GM12878 (cell line): ENCODE results near the gene UBE2QL1. TPM values are rescaled to one million over a fixed set of nuclear protein-coding genes. Genes with fewer than 3 reads are reported as not detected.

Source experiments
- ASH2L ChIP-seq: fragments of 300-600, 200-600 bp; sonication (generic); IDR thresholded peaks from 2 replicates; pipeline ENCODE4 v1.6.1; 2017; ENCODE audit warnings: low read depth, mild to moderate bottlenecking, borderline replicate concordance
- BACH1 ChIP-seq: fragments of 450-650 bp; IDR thresholded peaks from 2 replicates; pipeline ENCODE4 v1.6.1; 2017; ENCODE audit warnings: mild to moderate bottlenecking, borderline replicate concordance
- BRCA1 ChIP-seq: IDR thresholded peaks from 2 replicates; pipeline ENCODE4 v1.6.1; 2011; ENCODE audit warnings: low read depth, low read length, improper control_type of control experiment
- CBX3 ChIP-seq: fragments of 200-600 bp; sonication (generic); IDR thresholded peaks from 2 replicates; pipeline ENCODE4 v1.6.1; 2016; ENCODE audit warnings: low read depth, borderline replicate concordance
- CEBPB ChIP-seq, 2 experiments: fragments of 150-350 bp in 1 of 2; IDR thresholded peaks; 2 replicates each; pipeline ENCODE4 v1.6.1; 2012 to 2014; ENCODE audit warnings: low read depth in 2 of 2, low read length in 2 of 2, borderline replicate concordance in 1 of 2, inconsistent platforms in 1 of 2
- CREM ChIP-seq: IDR thresholded peaks from 2 replicates; pipeline ENCODE4 v1.6.1; 2014; ENCODE audit warnings: antibody characterized with exemption, low read depth
- FOXM1 ChIP-seq: IDR thresholded peaks from 2 replicates; pipeline ENCODE4 v1.6.1; 2012; ENCODE audit warnings: low read depth, mild to moderate bottlenecking, inconsistent platforms, low read length, moderate library complexity
- GATAD2B ChIP-seq: fragments of 450-650 bp; conservative IDR thresholded peaks from 2 replicates; pipeline ENCODE4 v1.6.1; 2017; ENCODE audit warnings: low read depth, mild to moderate bottlenecking, moderate library complexity
- IRF4 ChIP-seq: IDR thresholded peaks from 2 replicates; pipeline ENCODE4 v1.6.1; 2011; ENCODE audit warnings: low read depth, low read length
- JUNB ChIP-seq: IDR thresholded peaks from 2 replicates; pipeline ENCODE4 v1.6.1; 2016; ENCODE audit warnings: antibody characterized with exemption, mild to moderate bottlenecking
- KAT2A ChIP-seq: conservative IDR thresholded peaks from 2 replicates; pipeline ENCODE4 v1.6.1; 2011; ENCODE audit warnings: low read depth, low read length; ENCODE audit not compliant: control insufficient read depth
- KDM1A ChIP-seq: fragments of 200-600 bp; sonication (generic); IDR thresholded peaks from 2 replicates; pipeline ENCODE4 v1.6.1; 2016; ENCODE audit warnings: borderline replicate concordance
- MEF2B ChIP-seq: fragments of 450-650 bp; IDR thresholded peaks from 2 replicates; pipeline ENCODE4 v1.6.1; 2018; ENCODE audit warnings: mild to moderate bottlenecking, moderate library complexity; ENCODE audit not compliant: partially characterized antibody, poor library complexity, severe bottlenecking
- MTA2 ChIP-seq: fragments of 450-650 bp; IDR thresholded peaks from 2 replicates; pipeline ENCODE4 v1.6.1; 2016; ENCODE audit warnings: low read depth, mild to moderate bottlenecking, moderate library complexity
- MXI1 ChIP-seq: fragments of 150-350 bp; IDR thresholded peaks from 2 replicates; pipeline ENCODE4 v1.6.1; 2011; ENCODE audit warnings: low read depth, mild to moderate bottlenecking, inconsistent platforms, low read length, improper control_type of control experiment
- NFYB ChIP-seq: IDR thresholded peaks from 2 replicates; pipeline ENCODE4 v1.6.1; 2011; ENCODE audit warnings: low read depth, mild to moderate bottlenecking, low read length, improper control_type of control experiment, moderate library complexity; ENCODE audit not compliant: insufficient read depth
- PAX8 ChIP-seq: fragments of 450-650 bp; IDR thresholded peaks from 2 replicates; pipeline ENCODE4 v1.6.1; 2017; ENCODE audit warnings: mild to moderate bottlenecking, moderate library complexity
- POU2F2 ChIP-seq: IDR thresholded peaks from 3 replicates; pipeline ENCODE4 v1.6.1; 2011; ENCODE audit warnings: low read depth, mild to moderate bottlenecking, low read length, borderline replicate concordance
- RAD51 ChIP-seq: fragments of 450-650 bp; IDR thresholded peaks from 2 replicates; pipeline ENCODE4 v1.6.1; 2016; ENCODE audit warnings: moderate library complexity, mild to moderate bottlenecking, inconsistent platforms
- RB1 ChIP-seq: fragments of 450-650 bp; formaldehyde crosslinking; IDR thresholded peaks from 2 replicates; pipeline ENCODE4 v1.6.1; 2017; ENCODE audit warnings: mild to moderate bottlenecking, borderline replicate concordance
- SIN3A ChIP-seq: IDR thresholded peaks from 2 replicates; pipeline ENCODE4 v1.6.1; 2012; ENCODE audit warnings: low read depth, low read length, improper control_type of control experiment
- SREBF1 ChIP-seq: IDR thresholded peaks from 2 replicates; pipeline ENCODE4 v1.6.1; 2012; ENCODE audit warnings: mild to moderate bottlenecking, low read length
- SREBF2 ChIP-seq: IDR thresholded peaks from 2 replicates; pipeline ENCODE4 v1.6.1; 2012; ENCODE audit warnings: mild to moderate bottlenecking, low read length
- SRF ChIP-seq, 2 experiments: IDR thresholded peaks; 2 replicates each; pipeline ENCODE4 v1.6.1; 2011; ENCODE audit warnings: low read depth in 2 of 2, low read length in 2 of 2, mild to moderate bottlenecking in 1 of 2, moderate library complexity in 1 of 2
- STAT1 ChIP-seq: fragments of 450-650 bp; conservative IDR thresholded peaks from 2 replicates; pipeline ENCODE4 v1.6.1; 2014; ENCODE audit warnings: antibody characterized with exemption, mild to moderate bottlenecking
- TBL1XR1 ChIP-seq: IDR thresholded peaks from 2 replicates; pipeline ENCODE4 v1.6.1; 2012; ENCODE audit warnings: low read depth, low read length, improper control_type of control experiment
- ZZZ3 ChIP-seq: IDR thresholded peaks from 2 replicates; pipeline ENCODE4 v1.6.1; 2011; ENCODE audit warnings: low read depth; ENCODE audit not compliant: control insufficient read depth, insufficient read length
- polyA plus RNA-seq, 11 experiments: library from polyadenylated mRNA; depleted of rRNA in 4 of 11; unstranded in 6 of 11; stranded (reverse) in 5 of 11; fragments of >200 nt; fragmentation: Nextera tagmentation in 4 of 11; fragmentation: Illumina TruSeq in 1 of 11; extraction: Ambion mirVana in 4 of 11; extraction: Trizol in 1 of 11; gene quantifications; 1 replicate in 1 of 11; 2 replicates in 10 of 11; pipeline versions ENCODE4 v1.2.1 to v1.2.3, GENCODE V29; 2011 to 2016; ENCODE audit warnings: inconsistent platforms in 2 of 11, missing spikeins in 2 of 11, low read depth in 1 of 11
- total RNA-seq, 4 experiments: library from RNA; depleted of rRNA in 3 of 4; stranded (reverse); fragments of >200 nt in 3 of 4; fragmentation: Illumina TruSeq in 1 of 4; extraction: Trizol in 1 of 4; gene quantifications; 2 replicates each; pipeline versions ENCODE4 v1.2.1 to v1.2.3, GENCODE V29; 2013 to 2021
- TF ChIP-seq, protein P1 (sequence below): IDR thresholded peaks from 2 replicates; pipeline ENCODE4 v1.6.1; 2011; ENCODE audit warnings: borderline replicate concordance, low read depth, mild to moderate bottlenecking, moderate library complexity, mixed read lengths, low read length; ENCODE audit not compliant: insufficient read depth; ENCODE audit errors: extremely low read length
- TF ChIP-seq, protein P2 (sequence below): fragments of 450-650 bp; IDR thresholded peaks from 2 replicates; pipeline ENCODE4 v1.6.1; 2017; ENCODE audit warnings: mild to moderate bottlenecking, moderate library complexity

The UBE2QL1 gene
- total and polyA plus RNA-seq, 10 of the 15 experiments (the other 5 are each of a cell fraction or from before 2014, with no cell fraction given): 0.03 to 0.62 (median 0.04) TPM; not detected in 6

DNA sequence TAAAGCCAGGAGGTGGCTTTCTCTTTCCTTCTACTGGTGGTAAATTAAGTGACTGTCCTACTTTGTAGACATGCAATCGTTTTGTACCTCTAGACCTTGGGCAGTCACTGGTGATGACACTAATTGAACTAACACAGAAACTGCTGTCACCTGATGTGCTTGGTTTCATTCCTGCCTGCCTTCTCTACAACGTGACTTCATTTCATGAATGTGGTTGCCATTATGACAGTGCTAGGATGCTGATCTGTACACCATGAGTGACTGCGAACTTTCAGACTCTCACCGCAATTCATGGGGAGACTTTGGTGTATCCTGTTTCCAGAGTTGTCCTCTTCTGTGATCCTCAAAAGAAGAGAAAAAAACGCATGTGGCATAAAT lies 47.5 kb downstream of the UBE2QL1 start (continued):
- TF ChIP-seq IRF4 (peak; percentile 97), GATAD2B (no peak), CBX3 (no peak), CEBPB (IDR thresholded peaks at IDR 0.05; ENCODE audit: borderline replicate concordance in 1 of 2, low read depth in 2 of 2, low read length in 2 of 2) (peak in 1 of 2 experiments; percentile 42; a peak in 1 of 4 replicates), SRF (IDR thresholded peaks at IDR 0.05; ENCODE audit: low read depth in 2 of 2, low read length in 2 of 2) (0 out of 4 replicates have a peak, but pooled peaks of 1 of the 2 experiments have one; percentile 50), POU2F2 (peak; percentile 92; the same call in 1 of the 3 replicates), MEF2B (peak; percentile 75), KDM1A (no peak), RAD51 (peak; percentile 90), ASH2L (no peak), SIN3A (no peak), BRCA1 (no peak), RB1 (no peak), PAX8 (no peak), MTA2 (peak; percentile 97), SREBF1 (no peak), FOXM1 (peak; percentile 87), JUNB (peak; percentile 93), NFYB (no peak), BACH1 (peak; percentile 88; the same call in 1 of the 2 replicates), MXI1 (0 out of 2 replicates have a peak, but pooled peaks have one; percentile 47), STAT1 (no peak), KAT2A (no peak), ZZZ3 (no peak), SREBF2 (no peak), TBL1XR1 (peak; percentile 96), CREM (peak; percentile 92; the same call in 1 of the 2 replicates)
- TF ChIP-seq, protein P1, sequence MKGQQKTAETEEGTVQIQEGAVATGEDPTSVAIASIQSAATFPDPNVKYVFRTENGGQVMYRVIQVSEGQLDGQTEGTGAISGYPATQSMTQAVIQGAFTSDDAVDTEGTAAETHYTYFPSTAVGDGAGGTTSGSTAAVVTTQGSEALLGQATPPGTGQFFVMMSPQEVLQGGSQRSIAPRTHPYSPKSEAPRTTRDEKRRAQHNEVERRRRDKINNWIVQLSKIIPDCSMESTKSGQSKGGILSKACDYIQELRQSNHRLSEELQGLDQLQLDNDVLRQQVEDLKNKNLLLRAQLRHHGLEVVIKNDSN: no peak
- TF ChIP-seq, protein P2, sequence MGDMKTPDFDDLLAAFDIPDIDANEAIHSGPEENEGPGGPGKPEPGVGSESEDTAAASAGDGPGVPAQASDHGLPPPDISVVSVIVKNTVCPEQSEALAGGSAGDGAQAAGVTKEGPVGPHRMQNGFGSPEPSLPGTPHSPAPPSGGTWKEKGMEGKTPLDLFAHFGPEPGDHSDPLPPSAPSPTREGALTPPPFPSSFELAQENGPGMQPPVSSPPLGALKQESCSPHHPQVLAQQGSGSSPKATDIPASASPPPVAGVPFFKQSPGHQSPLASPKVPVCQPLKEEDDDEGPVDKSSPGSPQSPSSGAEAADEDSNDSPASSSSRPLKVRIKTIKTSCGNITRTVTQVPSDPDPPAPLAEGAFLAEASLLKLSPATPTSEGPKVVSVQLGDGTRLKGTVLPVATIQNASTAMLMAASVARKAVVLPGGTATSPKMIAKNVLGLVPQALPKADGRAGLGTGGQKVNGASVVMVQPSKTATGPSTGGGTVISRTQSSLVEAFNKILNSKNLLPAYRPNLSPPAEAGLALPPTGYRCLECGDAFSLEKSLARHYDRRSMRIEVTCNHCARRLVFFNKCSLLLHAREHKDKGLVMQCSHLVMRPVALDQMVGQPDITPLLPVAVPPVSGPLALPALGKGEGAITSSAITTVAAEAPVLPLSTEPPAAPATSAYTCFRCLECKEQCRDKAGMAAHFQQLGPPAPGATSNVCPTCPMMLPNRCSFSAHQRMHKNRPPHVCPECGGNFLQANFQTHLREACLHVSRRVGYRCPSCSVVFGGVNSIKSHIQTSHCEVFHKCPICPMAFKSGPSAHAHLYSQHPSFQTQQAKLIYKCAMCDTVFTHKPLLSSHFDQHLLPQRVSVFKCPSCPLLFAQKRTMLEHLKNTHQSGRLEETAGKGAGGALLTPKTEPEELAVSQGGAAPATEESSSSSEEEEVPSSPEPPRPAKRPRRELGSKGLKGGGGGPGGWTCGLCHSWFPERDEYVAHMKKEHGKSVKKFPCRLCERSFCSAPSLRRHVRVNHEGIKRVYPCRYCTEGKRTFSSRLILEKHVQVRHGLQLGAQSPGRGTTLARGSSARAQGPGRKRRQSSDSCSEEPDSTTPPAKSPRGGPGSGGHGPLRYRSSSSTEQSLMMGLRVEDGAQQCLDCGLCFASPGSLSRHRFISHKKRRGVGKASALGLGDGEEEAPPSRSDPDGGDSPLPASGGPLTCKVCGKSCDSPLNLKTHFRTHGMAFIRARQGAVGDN: peak; percentile 92
